ENCODE results near the gene RAD23A.
"Not testable (repeated sequence)": the region's sequence is repeated elsewhere in the genome, so short reads cannot be mapped to it uniquely, and the experiment has no call there.

RAD23A gene

GRCh38 chr19:12945479-12946091 is at the start of gene RAD23A:
RAD23A (plus strand) TSS chr19:12945862; CDS start chr19:12945949, 87 bp downstream.
- Mint-ChIP-seq H3K27ac (peak within 1 kb of the TSS; percentile 98 to 99), H3K4me3 (peak within 1 kb of the TSS; percentile 96 to 99), H3K9me3 (no peaks in the 10 kb centered on the region), H3K4me1 (peaks cover 92% of the 10 kb centered on the region), H3K27me3 (no peaks in the 10 kb centered on the region)
- peak; percentile 86 for ATAC-seq
- DNase-seq = peak; percentile 98

- Mint-ChIP-seq H3K27me3 (no peaks in the 10 kb centered on the region), H3K4me1 (peaks cover 48% of the 10 kb centered on the region), H3K9me3 (no peaks in the 10 kb centered on the region), H3K27ac (peak overlapping the region in 1 of 2 donors; percentile 74), H3K4me3 (no peak overlapping the region)
- ATAC-seq (no peak), DNase-seq (no peak)
Measured at GRCh38 chr19:12896460-12896859, 49.2 kb upstream of the RAD23A start.

GRCh38 chr19:12899891-12900518 is 45.7 kb upstream of the RAD23A start:
- Mint-ChIP-seq H3K4me1 (peaks cover 30% of the 10 kb centered on the region), H3K27ac (peak overlapping the region in 1 of 2 donors; percentile 54), H3K27me3 (no peaks in the 10 kb centered on the region), H3K9me3 (no peaks in the 10 kb centered on the region), H3K4me3 (peak overlapping the region; percentile 63 to 74)
- DNase-seq (peak; percentile 61 to 86), ATAC-seq (peak; percentile 98)

GRCh38 chr19:12907166-12907565 is 38.5 kb upstream of the RAD23A start:
- Mint-ChIP-seq H3K4me3 (no peak overlapping the region), H3K9me3 (no peaks in the 10 kb centered on the region), H3K4me1 (peaks cover 7% of the 10 kb centered on the region), H3K27me3 (no peaks in the 10 kb centered on the region), H3K27ac (no peak overlapping the region)
- DNase-seq (no peak), ATAC-seq (no peak)

- ATAC-seq (no peak), DNase-seq (no peak)
- no peaks in the 10 kb centered on the region for H3K9me3 Mint-ChIP-seq
- no peak overlapping the region for H3K4me3 Mint-ChIP-seq
- H3K27ac Mint-ChIP-seq = peak overlapping the region in 1 of 2 donors; percentile 1
- no peaks in the 10 kb centered on the region for H3K27me3 Mint-ChIP-seq
- peaks cover 36% of the 10 kb centered on the region for H3K4me1 Mint-ChIP-seq
Measured at GRCh38 chr19:12912571-12912970, 33.1 kb upstream of the RAD23A start.

GRCh38 chr19:12913011-12913561 is 32.6 kb upstream of the RAD23A start:
- Mint-ChIP-seq H3K27me3 (no peaks in the 10 kb centered on the region), H3K27ac (peak overlapping the region; percentile 68 to 78), H3K9me3 (no peaks in the 10 kb centered on the region), H3K4me3 (no peak overlapping the region), H3K4me1 (peaks cover 37% of the 10 kb centered on the region)
- DNase-seq (no peak), ATAC-seq (no peak)

- peaks cover 42% of the 10 kb centered on the region for H3K4me1 Mint-ChIP-seq
- ATAC-seq (peak; percentile 83), DNase-seq (peak; percentile 29 to 56)
- H3K27ac Mint-ChIP-seq = peak overlapping the region; percentile 91
- H3K4me3 Mint-ChIP-seq = peak overlapping the region; percentile 47 to 61
- peaks cover 0 to 3% of the 10 kb centered on the region in 2 donors for H3K9me3 Mint-ChIP-seq
- H3K27me3 Mint-ChIP-seq = no peaks in the 10 kb centered on the region
Measured at GRCh38 chr19:12913851-12914690, 31.6 kb upstream of the RAD23A start.

- H3K4me3 Mint-ChIP-seq, H3K27ac Mint-ChIP-seq, DNase-seq, ATAC-seq, H3K9me3 Mint-ChIP-seq, H3K27me3 Mint-ChIP-seq: not testable (repeated sequence)
- H3K4me1 Mint-ChIP-seq = peaks cover 51% of the 10 kb centered on the region
Measured at GRCh38 chr19:12915860-12916259, 29.8 kb upstream of the RAD23A start.

- Mint-ChIP-seq H3K27ac (peak overlapping the region in 1 of 2 donors; percentile 97), H3K4me1 (peaks cover 48% of the 10 kb centered on the region), H3K27me3 (no peaks in the 10 kb centered on the region), H3K9me3 (peaks cover 0 to 5% of the 10 kb centered on the region in 2 donors), H3K4me3 (peak overlapping the region; percentile 80 to 84)
- ATAC-seq (no peak), DNase-seq (no peak)
Measured at GRCh38 chr19:12918253-12918652, 27.4 kb upstream of the RAD23A start.

- no peak for ATAC-seq
- H3K27ac Mint-ChIP-seq = no peak overlapping the region
- no peak for DNase-seq
- peaks cover 22% of the 10 kb centered on the region for H3K4me1 Mint-ChIP-seq
- H3K9me3 Mint-ChIP-seq = peaks cover 0 to 5% of the 10 kb centered on the region in 2 donors
- H3K4me3 Mint-ChIP-seq = no peak overlapping the region
- H3K27me3 Mint-ChIP-seq = no peaks in the 10 kb centered on the region
Measured at GRCh38 chr19:12921047-12921446, 24.6 kb upstream of the RAD23A start.

GRCh38 chr19:12922959-12923358 is 22.7 kb upstream of the RAD23A start:
- ATAC-seq (no peak), DNase-seq (no peak)
- H3K4me3 Mint-ChIP-seq = no peak overlapping the region
- H3K27ac Mint-ChIP-seq = no peak overlapping the region
- peaks cover 0 to 5% of the 10 kb centered on the region in 2 donors for H3K9me3 Mint-ChIP-seq
- H3K27me3 Mint-ChIP-seq = no peaks in the 10 kb centered on the region
- H3K4me1 Mint-ChIP-seq = peaks cover 26% of the 10 kb centered on the region

GRCh38 chr19:12924621-12925310 is 20.9 kb upstream of the RAD23A start:
- Mint-ChIP-seq H3K4me1 (peaks cover 19% of the 10 kb centered on the region), H3K27me3 (no peaks in the 10 kb centered on the region), H3K9me3 (no peaks in the 10 kb centered on the region), H3K27ac (no peak overlapping the region), H3K4me3 (no peak overlapping the region)
- DNase-seq = no peak
- ATAC-seq = no peak

GRCh38 chr19:12930002-12930645 is 15.5 kb upstream of the RAD23A start:
- no peaks in the 10 kb centered on the region for H3K9me3 Mint-ChIP-seq
- no peak overlapping the region for H3K27ac Mint-ChIP-seq
- no peak overlapping the region for H3K4me3 Mint-ChIP-seq
- DNase-seq = no peak
- no peaks in the 10 kb centered on the region for H3K27me3 Mint-ChIP-seq
- peaks cover 51% of the 10 kb centered on the region for H3K4me1 Mint-ChIP-seq
- ATAC-seq = no peak

- H3K9me3 Mint-ChIP-seq = no peaks in the 10 kb centered on the region
Measured at GRCh38 chr19:12932392-12933286, 13.0 kb upstream of the RAD23A start.

More at GRCh38 chr19:12932392-12933286, 13.0 kb upstream of the RAD23A start:
- Mint-ChIP-seq H3K27ac (peak overlapping the region; percentile 94 to 98), H3K4me3 (peak overlapping the region; percentile 91 to 95), H3K27me3 (no peaks in the 10 kb centered on the region), H3K4me1 (peaks cover 61% of the 10 kb centered on the region)
- ATAC-seq (no peak), DNase-seq (no peak)
